ENCODE measurements around the gene CFAP157. TPM values are rescaled to one million over a fixed set of nuclear protein-coding genes. Genes with fewer than 3 reads are reported as not detected.
A peak's percentile ranks its signal among the peaks of the same experiment; 100 is the strongest.

Gene CFAP157
- total RNA-seq, 1 experiment from 2014 or later, result 0.68 TPM

- POLR2A ChIA-PET (ENCODE audit: unreplicated experiment), result no interaction called here
- Histone ChIP-seq H3K9me3 (ENCODE audit: insufficient read depth, low read depth) (no peaks in the 10 kb centered on the region), H4K20me1 (ENCODE audit: insufficient read depth) (no peaks in the 10 kb centered on the region), H3K27ac (no peak overlapping the region), H3K36me3 (ENCODE audit: low read depth) (no peaks in the 10 kb centered on the region), H3K4me3 (no peak overlapping the region), H3K4me1 (replicated peaks; ENCODE audit: insufficient read depth) (peaks cover 6% of the 10 kb centered on the region; the same call in 1 of the 2 replicates), H3F3A (ENCODE audit: insufficient read depth, low read depth) (peaks cover 7% of the 10 kb centered on the region; the same call in 1 of the 2 replicates), H3K79me2 (ENCODE audit: low read depth) (no peaks in the 10 kb centered on the region), H3K27me3 (ENCODE audit: insufficient read depth, low read depth) (no peaks in the 10 kb centered on the region), H3K4me2 (no peak overlapping the region), H3K9me2 (ENCODE audit: insufficient read depth) (no peaks in the 10 kb centered on the region), H2AFZ (no peak overlapping the region)
- BruUV-seq (replicated peaks), result no TSS peak
- CTCF ChIA-PET, result no interaction called here
- intact Hi-C loops (cut with micrococcal nuclease; ENCODE audit: unreplicated experiment), result loop anchor here (5.0 to 10.0 kb wide), 2 partner anchors 505 to 787 kb away; no protein-coding TSS in a partner anchor
- TF ChIP-seq, protein P1, sequence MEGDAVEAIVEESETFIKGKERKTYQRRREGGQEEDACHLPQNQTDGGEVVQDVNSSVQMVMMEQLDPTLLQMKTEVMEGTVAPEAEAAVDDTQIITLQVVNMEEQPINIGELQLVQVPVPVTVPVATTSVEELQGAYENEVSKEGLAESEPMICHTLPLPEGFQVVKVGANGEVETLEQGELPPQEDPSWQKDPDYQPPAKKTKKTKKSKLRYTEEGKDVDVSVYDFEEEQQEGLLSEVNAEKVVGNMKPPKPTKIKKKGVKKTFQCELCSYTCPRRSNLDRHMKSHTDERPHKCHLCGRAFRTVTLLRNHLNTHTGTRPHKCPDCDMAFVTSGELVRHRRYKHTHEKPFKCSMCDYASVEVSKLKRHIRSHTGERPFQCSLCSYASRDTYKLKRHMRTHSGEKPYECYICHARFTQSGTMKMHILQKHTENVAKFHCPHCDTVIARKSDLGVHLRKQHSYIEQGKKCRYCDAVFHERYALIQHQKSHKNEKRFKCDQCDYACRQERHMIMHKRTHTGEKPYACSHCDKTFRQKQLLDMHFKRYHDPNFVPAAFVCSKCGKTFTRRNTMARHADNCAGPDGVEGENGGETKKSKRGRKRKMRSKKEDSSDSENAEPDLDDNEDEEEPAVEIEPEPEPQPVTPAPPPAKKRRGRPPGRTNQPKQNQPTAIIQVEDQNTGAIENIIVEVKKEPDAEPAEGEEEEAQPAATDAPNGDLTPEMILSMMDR (conservative IDR thresholded peaks at IDR 0.05), result no peak
- TF ChIP-seq EZH2 (IDR thresholded peaks at IDR 0.05; ENCODE audit: low read depth), result no peak
- no peak for DNase-seq
Measured at GRCh38 chr9:127729522-127730256, 22.9 kb downstream of the CFAP157 start.

DNA sequence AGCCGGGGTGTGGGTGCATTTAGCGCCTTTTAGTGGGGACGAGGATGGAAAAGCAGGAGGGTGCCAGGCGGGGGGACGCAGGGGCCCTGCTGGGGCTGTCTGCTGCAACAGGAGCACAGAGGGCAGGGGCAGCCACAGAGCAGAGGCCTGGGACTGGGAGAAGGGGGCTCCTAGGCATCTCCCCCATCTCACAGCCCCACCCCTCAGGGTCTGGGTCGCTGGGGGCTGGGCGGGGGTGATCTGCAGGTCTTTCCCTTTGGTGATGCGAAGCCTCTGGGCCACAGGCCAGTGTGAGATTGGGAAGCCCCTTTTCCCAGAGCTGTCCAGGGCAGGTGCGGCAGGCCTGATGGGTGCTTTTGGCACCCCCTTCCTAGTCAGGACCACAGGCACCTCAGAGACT is 23.5 kb downstream of the CFAP157 start:
- Histone ChIP-seq H3F3A (ENCODE audit: insufficient read depth, low read depth) (peaks cover 5% of the 10 kb centered on the region; the same call in 1 of the 2 replicates), H3K4me3 (no peak overlapping the region), H2AFZ (no peak overlapping the region), H3K9me2 (ENCODE audit: insufficient read depth) (no peaks in the 10 kb centered on the region), H3K27me3 (ENCODE audit: insufficient read depth, low read depth) (no peaks in the 10 kb centered on the region), H3K9me3 (ENCODE audit: insufficient read depth, low read depth) (no peaks in the 10 kb centered on the region), H3K27ac (no peak overlapping the region), H3K36me3 (ENCODE audit: low read depth) (no peaks in the 10 kb centered on the region), H3K79me2 (ENCODE audit: low read depth) (no peaks in the 10 kb centered on the region), H3K4me1 (replicated peaks; ENCODE audit: insufficient read depth) (peaks cover 6% of the 10 kb centered on the region; the same call in 1 of the 2 replicates), H4K20me1 (ENCODE audit: insufficient read depth) (no peaks in the 10 kb centered on the region), H3K4me2 (no peak overlapping the region)
- ChIA-PET POLR2A (ENCODE audit: unreplicated experiment) (no interaction called here), CTCF (no interaction called here)
- DNase-seq, result no peak
- intact Hi-C loops (cut with micrococcal nuclease; ENCODE audit: unreplicated experiment), result loop anchor here (5.0 kb wide), 1 partner anchor 788 kb away; no protein-coding TSS in a partner anchor
- BruUV-seq (replicated peaks), result no TSS peak
- TF ChIP-seq, protein P1 (conservative IDR thresholded peaks at IDR 0.05), result no peak
- no peak for TF ChIP-seq EZH2 (IDR thresholded peaks at IDR 0.05; ENCODE audit: low read depth)

DNA sequence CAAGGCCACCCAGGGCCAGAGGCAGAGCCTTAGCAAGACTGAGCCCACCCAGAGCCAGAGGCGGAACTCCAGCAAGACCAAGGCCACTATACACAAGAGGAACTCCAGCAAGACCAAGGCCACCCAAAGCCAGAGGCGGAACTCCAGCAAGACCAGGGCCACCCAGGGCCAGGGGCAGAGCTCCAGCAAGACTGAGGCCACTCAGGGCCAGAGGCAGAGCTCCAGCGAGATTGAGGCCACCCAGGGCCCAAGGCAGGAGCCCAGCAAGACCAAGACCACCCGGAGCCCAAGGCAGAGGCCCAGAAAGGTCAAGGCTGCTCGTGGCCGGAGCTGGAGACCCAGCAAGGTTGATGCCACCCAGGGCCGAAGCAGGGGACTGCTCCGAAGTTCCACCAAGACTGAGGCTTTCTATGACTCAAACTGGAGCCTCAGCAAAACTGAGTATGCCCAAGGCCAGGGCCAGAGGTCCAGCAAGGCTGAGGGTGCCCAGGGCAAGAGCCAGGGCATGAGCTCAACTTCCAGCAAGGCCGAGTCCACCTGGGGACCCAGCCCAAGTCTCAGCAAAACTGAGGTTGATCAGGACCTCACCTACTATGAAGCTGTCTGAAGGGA is 24.1 kb downstream of the CFAP157 start:
- TF ChIP-seq, protein P1 (conservative IDR thresholded peaks at IDR 0.05), result no peak
- no peak for TF ChIP-seq EZH2 (IDR thresholded peaks at IDR 0.05; ENCODE audit: low read depth)
- Histone ChIP-seq H3K4me2 (no peak overlapping the region), H3K4me3 (no peak overlapping the region), H3K27ac (no peak overlapping the region), H3K36me3 (ENCODE audit: low read depth) (no peaks in the 10 kb centered on the region), H2AFZ (no peak overlapping the region), H3F3A (ENCODE audit: insufficient read depth, low read depth) (peaks cover 5% of the 10 kb centered on the region; the same call in 1 of the 2 replicates), H4K20me1 (ENCODE audit: insufficient read depth) (no peaks in the 10 kb centered on the region), H3K27me3 (ENCODE audit: insufficient read depth, low read depth) (no peaks in the 10 kb centered on the region), H3K79me2 (ENCODE audit: low read depth) (no peaks in the 10 kb centered on the region), H3K9me3 (ENCODE audit: insufficient read depth, low read depth) (no peaks in the 10 kb centered on the region), H3K4me1 (replicated peaks; ENCODE audit: insufficient read depth) (peaks cover 6% of the 10 kb centered on the region; the same call in 1 of the 2 replicates), H3K9me2 (ENCODE audit: insufficient read depth) (no peaks in the 10 kb centered on the region)
- ChIA-PET POLR2A (ENCODE audit: unreplicated experiment) (interaction anchor here (0.6 kb wide), 1 partner anchor 190 kb away, joined by 5 read pairs; no protein-coding TSS in a partner anchor), CTCF (no interaction called here)
- DNase-seq, result peak in 1 of 2 experiments; percentile 15
- no TSS peak for BruUV-seq (replicated peaks)
- intact Hi-C loops (cut with micrococcal nuclease; ENCODE audit: unreplicated experiment), result loop anchor here (5.0 kb wide), 1 partner anchor 789 kb away; no protein-coding TSS in a partner anchor
